ENCODE measurements around the gene BCL2L11.

Gene BCL2L11

DNA sequence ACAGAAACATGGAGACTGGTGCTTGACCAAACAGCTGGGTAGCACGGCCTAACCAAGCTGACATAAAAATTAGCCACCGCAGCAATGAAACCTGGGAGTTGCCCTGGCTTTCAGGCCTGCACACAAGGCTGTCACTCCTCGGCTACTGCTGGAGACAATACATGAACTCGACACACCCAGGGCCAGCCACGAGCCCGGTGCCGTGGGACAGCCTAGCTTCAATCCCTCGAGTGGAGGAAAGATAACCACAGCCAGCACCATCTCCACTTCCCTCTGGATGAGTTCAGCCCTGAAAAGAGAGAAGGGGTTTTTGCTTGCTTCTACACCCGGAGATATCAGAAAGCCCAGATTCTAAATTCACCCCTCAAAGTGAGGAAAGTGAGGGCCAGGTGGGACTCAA lies 78.0 kb downstream of the BCL2L11 start:
- no peak for DNase-seq

- no peak for DNase-seq
Measured at GRCh38 chr2:111199840-111200239, 79.1 kb downstream of the BCL2L11 start.

DNA sequence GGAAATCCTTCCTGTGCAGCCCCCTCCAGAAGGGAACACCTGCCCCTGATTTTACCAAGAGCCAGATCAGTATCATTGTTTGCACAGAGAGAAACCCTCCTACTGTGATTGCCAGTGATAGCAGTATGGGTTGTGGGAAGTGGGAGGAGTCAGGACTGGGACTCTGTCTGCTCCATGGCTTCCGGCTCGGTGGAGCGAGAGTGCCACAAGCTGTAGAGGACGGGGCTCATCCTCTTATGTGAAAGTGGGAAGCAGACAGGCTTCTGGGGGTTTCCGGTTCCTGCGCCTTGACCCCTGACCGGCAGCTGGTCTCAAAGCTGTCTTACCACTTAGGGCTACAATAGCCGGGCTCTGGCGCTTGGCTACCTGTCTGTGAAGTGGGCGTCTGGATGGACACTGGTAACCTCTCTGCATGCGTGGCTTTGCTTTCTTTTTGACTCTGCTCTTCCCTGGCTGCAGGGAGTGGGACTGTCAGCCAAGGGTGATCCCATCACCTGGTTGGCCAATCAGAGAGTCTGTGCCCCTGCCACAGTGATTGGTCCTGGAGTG lies 79.7 kb downstream of the BCL2L11 start:
- DNase-seq, result no peak

GRCh38 chr2:111201214-111201613 lies 80.5 kb downstream of the BCL2L11 start:
- no peak for DNase-seq

- no peak for DNase-seq
Measured at GRCh38 chr2:111202266-111203040, 81.7 kb downstream of the BCL2L11 start.

DNA sequence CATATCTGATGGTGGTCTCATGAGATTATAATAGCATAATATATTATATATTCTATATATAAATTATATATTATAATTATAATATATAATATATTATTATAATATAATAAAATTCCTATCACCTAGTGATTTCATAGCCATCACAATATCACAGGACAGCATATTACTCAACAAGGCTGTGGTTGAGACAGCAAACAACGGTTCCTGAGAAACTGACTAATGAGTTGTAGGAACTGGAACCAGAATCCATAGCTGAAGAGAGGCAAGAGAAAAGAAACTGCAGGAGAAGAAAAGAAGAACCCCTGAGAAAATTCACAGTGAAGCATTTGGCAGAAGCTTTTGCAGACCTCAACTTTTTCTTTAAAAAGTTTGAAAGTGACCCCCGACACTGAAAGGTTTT lies 84.0 kb downstream of the BCL2L11 start:
- DNase-seq, result no peak

DNA sequence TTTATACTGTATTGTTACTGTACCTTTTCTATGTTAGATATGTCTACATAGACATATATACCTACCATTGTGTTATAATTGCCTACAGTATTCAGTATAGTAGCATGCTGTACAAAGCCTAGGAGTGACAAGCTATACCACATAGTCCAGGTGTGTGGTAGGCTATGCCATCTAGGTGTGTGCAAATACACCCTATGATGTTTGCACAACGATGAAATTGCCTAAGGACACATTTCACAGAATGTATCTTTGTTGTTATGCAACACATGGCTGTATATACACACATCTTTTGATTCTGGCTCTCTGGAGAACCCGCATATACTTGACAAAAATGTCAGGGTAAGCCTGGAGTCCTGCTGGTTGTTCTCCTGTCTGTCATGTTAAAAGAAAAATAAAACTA lies 85.1 kb downstream of the BCL2L11 start:
- DNase-seq, result no peak

DNA sequence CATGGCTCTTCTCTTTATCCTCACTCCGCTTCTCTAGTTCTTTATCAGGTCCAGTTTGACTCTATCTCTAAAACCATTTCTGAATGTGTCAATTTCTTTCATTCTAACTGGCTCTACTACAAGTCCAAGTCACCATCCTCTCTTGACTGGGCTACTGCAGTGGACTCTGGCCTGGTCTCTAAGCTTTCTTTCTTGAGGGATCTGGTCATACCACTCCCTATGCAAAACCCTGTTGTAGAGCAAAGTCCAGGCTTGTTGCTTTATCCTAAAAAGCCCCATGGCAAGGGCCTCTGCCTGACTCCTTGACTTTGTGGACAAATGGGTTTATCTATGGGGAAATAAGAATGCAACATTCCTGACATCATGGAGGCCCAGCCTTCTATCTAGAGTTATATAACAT lies 87.1 kb downstream of the BCL2L11 start:
- DNase-seq, result no peak

DNA sequence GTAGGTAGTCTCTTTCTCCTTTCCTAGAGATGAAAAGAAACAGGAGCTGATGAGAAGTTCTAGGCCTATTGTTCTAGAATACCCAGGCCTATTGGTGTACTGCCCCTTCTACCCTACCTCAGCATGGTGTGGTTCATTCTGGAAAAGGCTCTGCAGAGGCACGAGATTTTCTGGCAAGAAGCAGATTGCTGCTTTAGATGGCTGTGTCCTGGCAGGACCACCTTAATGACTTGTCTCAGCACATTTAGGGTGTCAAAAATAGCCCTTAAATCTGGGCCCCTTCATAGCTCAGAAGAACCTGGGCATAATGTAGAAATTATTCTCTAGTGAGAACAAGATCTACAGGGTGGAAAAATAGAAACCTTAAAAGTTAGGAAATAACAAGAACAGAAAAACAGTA lies 87.9 kb downstream of the BCL2L11 start:
- no peak for DNase-seq

- no peak for DNase-seq
Measured at GRCh38 chr2:111209045-111209514, 88.4 kb downstream of the BCL2L11 start.

GRCh38 chr2:111210036-111210435 lies 89.3 kb downstream of the BCL2L11 start:
- no peak for DNase-seq

DNA sequence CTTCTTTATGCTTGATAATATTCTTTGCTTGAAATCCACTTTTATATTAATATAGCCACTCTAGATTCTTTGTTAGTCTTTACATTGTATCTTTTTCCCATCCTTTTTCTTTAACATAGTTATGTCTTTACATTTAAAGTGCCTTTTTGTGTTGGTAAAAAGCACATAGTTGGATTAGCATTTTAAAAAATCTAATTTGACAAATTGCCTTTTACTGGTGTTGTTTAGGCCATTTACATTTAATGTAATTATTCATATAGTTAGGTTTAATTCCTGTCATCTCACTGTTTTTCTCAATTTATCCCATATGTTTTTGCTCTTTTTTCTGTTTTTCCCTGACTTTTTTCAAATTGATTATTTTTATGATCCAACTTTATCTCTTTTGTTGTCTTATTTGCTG lies 93.2 kb downstream of the BCL2L11 start:
- DNase-seq, result no peak

GRCh38 chr2:111216811-111217652 lies 96.3 kb downstream of the BCL2L11 start:
- DNase-seq, result no peak

Measured in effector CD8-positive, alpha-beta T cell (primary cell).